Right lobe of liver (tissue), 4 donors: ENCODE measurements around the gene FOXI1.

Source experiments
- POLR2A ChIP-seq: fragments of 450-650 bp; IDR thresholded peaks from one replicate; pipeline ENCODE4 v1.6.1; 2017; ENCODE audit warnings: antibody characterized with exemption, mild to moderate bottlenecking
- TF ChIP-seq, protein P1 (sequence below), 4 donors: fragments of 200-600 bp in 3 of 4; fragments of 450-650 bp in 1 of 4; IDR thresholded peaks; one replicate each; pipeline versions ENCODE4 v1.5.1 to v1.8.0; 2016 to 2022; ENCODE audit warnings: antibody characterized with exemption in 4 of 4, mild to moderate bottlenecking in 2 of 4
- donor health status: DM: no; HTN: no; CAD: no.
- donor health status: DM: no; HTN: no; CAD: no.
- donor health status: DM: no; HTN: yes; CAD: no.

DNA sequence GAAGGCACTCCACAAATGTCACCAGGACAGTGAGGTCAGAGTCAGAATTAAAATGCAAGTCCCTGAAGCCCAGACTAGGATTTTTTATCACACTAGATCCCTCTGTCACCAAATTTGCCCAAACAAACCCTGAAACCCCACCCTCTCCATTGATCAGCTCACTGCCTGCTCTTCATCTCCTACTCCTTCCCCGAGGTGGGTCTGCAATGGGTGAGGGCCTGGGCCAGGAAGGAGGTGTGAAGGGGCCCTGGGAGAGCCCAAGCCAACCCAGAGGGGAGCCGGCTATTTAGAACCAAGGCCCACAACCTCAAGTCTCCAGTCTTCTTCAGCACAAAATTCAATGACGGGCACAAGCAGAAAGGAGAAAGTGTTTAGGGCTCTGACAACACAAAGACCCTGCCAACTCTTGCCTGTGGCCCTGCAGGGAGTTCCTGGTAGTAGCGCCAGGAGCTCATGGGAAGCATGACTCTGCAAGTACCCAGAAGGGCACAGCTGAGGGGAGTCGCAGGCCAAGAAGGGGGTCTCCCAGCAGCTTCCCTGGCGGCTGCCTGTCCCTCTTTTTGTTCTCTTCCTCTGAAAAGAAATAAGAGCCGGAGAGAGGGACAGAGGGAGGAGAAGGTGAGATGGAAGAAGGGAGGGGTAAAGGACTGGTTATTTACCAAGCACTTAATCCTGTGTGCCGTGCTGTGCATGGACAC, 5.5 kb downstream of the FOXI1 start:
- TF ChIP-seq, protein P1, sequence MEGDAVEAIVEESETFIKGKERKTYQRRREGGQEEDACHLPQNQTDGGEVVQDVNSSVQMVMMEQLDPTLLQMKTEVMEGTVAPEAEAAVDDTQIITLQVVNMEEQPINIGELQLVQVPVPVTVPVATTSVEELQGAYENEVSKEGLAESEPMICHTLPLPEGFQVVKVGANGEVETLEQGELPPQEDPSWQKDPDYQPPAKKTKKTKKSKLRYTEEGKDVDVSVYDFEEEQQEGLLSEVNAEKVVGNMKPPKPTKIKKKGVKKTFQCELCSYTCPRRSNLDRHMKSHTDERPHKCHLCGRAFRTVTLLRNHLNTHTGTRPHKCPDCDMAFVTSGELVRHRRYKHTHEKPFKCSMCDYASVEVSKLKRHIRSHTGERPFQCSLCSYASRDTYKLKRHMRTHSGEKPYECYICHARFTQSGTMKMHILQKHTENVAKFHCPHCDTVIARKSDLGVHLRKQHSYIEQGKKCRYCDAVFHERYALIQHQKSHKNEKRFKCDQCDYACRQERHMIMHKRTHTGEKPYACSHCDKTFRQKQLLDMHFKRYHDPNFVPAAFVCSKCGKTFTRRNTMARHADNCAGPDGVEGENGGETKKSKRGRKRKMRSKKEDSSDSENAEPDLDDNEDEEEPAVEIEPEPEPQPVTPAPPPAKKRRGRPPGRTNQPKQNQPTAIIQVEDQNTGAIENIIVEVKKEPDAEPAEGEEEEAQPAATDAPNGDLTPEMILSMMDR (IDR thresholded peaks at IDR 0.05) = no peak
- no peak for TF ChIP-seq POLR2A
